HG03095 (cell line): ENCODE results near the gene ZFPM1.

Experiments
- ATAC-seq: cut with Tn5 transposase; IDR thresholded peaks from one replicate; pipeline ENCODE4 v1.9.1; 2021; ENCODE audit warnings: moderate library complexity; ENCODE audit not compliant: unreplicated experiment

Gene ZFPM1

DNA sequence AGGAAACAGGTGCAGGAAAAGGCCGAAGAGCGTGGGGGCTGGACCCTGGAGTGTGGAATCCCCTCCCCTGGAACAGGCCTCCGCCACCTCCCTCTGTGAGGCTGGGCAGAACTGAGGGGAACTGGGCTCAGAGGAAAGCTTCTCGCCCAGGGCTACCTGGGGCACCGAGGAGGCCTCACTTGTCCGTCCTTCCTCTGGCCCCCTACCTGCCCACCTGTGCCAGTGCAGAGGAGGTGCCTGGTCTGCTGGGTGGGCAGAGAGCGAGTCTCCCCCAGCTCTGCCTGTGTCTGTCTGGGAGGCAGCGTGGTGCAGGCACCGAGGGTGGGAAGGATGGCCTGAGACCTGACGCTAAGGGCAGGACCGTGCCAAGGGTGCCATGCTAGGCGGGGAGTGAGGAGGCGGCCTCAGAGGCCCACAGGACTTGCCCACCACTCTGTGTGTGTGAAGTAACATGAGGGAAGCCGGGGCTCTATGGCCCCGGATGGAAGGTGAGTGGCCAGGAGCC is 42.2 kb downstream of the ZFPM1 start:
- ATAC-seq, result no peak

DNA sequence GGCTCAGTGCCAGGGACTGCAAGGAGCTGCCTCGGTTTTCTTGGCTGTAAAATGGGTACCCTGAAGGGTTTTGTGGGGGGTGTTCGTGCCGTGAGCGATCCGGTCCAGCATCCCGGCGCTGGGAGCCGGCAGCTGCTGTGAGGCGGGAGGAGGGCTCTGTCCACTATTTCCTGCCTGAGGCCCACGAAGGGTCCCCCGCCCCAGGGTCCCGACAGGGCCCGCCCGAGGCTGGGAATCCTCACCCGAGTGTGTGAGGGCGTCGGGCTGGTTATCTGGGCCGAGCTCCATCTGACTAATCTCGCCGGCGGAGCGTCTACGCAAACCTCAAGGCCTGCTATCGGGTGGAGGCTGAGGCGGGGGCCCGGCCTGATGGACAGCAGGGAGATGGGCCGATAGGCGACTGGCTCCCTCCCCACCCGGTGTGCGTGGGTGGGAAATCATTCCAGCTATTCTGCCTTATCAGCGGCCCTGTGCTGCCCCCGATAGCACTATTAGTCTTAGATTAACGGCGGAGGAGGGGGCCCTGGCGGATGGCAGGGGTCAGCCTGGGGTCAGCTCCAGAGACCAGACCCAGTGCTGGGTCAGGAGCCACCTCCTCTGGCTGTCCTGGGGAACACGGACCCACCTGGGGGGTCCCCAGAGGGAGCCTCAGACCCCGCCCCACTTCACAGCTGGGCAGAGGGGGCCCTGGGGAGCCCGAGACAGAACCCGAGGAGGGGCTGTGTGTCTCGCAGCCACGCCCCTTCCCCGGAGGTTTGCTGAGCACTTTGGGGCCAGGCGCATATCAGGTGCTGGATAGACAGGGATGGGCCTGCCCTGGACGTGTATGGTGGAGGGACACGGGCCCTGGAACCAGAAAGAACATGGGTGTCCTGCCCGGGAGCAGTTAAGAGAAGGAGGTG is 44.7 kb downstream of the ZFPM1 start:
- no peak for ATAC-seq

DNA sequence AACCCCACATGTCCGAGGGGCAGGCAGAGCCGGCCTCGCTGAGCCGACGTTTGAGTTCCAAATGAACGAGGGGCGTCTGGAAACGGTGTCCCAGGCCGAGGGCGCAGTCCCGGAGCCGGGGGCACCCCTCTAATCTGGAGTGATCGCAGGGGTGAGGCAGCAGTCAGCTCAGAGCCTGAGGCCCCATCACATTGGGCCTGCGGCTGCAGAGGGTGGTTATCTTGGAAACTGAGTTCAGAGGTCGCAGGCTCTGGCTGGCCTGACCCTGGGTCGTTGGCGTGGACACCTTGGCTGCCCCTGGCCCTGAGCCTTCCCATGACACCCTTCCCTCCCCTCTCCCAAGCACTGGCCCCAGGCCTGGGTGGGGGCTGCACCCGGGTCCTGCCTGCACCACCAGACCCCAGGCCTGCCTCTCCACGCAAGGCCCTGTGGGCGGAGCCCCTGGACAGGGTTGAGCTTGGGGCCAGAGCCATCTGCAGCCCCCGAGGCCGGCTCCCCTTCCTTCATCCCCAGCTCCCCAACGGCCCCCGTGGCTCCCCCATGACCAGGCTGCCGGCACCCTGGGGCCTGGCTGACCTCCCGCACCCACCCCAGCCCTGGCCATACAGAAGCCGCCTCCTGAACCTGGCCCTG is 45.6 kb downstream of the ZFPM1 start:
- ATAC-seq, result no peak

DNA sequence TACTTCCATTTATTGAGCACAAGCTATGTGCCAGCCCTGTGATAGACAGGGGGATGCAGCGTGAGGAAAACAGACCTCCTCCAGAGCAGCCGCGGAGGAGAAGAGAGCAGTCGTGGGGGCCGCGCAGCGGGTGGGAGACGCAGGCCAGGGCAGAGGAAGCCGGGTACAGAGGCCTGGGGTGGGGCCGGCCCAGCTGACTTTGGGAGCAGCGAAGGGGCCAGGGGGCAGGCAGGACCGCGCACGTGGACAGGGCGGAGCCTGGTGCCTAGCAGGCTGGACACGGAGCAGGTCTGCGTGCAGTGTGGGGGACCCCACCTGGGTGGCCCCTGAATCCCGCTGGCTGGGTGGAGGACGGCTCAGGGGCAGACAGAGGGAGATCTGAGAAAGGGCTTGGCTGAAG is 46.2 kb downstream of the ZFPM1 start:
- no peak for ATAC-seq

DNA sequence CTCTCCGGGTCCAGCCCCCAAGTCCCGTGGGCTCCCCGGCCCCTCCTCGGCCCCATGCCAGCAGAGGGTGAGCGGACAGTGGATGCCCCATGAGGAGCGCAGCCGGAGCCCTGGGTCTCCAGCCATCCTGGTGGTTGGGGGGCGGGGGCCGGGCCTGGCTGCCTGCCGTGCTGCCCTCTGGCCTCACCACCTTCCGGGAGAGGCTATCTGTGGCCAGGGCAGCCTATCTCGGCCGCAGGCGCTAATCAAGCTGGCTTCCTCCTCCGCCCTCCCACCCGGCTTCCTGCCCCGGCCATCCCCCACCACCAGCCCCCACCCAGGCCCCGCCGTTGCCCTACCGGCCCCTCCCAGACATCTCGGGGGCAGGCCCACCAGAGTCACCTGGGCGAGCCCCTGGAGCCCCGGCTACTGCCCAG is 46.8 kb downstream of the ZFPM1 start:
- ATAC-seq, result no peak

DNA sequence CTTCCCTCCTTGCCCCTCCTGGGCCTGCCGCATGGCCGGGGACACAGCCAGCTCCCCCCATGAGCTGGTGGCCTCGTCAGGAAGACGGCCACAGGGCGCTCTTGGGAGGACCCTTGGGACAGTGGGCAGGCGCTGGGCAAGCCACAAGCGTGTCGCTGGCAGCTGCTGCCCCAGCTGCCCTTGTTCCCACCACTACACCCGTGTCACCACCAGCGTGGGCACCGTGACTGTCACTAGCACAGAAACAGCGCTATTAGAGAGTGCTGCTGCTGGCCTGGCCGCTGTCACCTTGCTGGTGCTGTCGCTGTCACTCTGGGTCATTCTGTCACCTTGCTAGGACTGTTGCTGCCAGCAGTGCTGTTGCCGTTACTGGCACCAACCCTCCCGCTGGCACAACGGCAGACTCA is 47.2 kb downstream of the ZFPM1 start:
- ATAC-seq, result no peak

DNA sequence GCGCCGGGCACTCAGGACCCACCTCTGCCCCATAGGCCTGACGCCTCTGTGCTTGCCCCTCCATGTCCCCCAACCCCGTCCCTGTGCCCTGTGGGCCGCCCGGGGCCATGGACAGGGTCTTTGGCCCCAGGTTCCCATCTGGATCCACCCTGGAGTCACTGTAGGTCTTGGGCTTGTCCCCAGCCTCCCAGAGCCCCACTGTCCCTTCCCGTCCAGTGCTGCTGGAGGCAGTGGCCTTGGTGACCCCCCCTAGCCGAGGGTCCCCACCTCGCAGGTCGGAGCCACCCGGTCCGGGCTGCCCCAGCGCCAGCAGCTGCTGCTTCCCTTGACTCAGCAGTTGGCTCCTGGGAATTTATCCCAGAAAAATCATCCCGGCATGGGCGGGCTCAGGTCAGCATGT is 49.3 kb downstream of the ZFPM1 start:
- no peak for ATAC-seq

DNA sequence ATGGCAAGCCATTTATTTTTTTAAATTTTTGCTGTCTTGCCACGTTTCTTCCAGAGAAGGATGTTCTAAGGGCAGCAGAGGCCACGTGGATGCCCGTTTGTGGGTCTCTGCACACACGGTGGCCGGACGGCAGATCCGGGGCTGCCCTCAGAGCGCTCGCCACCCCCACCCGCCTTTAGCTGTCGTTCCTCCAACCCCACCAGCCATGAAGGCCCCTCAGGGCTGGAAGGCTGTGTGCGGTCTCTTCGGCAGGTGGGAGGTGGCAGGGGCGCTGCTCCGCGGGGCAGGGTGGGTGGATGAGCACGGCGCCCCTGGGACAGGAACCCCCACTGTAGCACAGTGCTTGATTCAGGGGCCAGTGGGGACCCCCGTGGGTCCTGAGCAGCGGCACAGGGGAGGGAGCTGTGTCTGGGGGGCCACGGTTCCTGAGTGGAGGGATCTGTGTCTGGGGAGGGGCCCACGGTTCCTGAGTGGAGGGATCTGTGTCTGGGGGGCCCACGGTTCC is 49.7 kb downstream of the ZFPM1 start:
- no peak for ATAC-seq

DNA sequence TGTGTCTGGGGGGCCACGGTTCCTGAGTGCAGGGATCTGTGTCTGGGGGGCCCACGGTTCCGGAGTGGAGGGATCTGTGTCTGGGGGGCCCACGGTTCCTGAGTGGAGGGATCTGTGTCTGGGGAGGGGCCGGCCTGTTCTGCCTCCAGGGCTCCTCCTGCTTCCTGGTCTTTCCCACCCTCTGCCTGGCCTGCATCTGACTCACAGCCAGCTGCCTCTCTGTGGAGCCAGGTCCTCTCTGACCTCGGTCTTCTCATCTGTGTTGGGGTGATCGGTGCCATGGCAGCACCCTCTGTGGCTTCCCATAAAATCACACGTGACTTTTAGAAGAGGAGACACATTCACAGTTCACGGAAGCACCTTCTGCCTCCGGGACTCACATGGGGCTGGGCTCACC is 50.3 kb downstream of the ZFPM1 start:
- no peak for ATAC-seq

DNA sequence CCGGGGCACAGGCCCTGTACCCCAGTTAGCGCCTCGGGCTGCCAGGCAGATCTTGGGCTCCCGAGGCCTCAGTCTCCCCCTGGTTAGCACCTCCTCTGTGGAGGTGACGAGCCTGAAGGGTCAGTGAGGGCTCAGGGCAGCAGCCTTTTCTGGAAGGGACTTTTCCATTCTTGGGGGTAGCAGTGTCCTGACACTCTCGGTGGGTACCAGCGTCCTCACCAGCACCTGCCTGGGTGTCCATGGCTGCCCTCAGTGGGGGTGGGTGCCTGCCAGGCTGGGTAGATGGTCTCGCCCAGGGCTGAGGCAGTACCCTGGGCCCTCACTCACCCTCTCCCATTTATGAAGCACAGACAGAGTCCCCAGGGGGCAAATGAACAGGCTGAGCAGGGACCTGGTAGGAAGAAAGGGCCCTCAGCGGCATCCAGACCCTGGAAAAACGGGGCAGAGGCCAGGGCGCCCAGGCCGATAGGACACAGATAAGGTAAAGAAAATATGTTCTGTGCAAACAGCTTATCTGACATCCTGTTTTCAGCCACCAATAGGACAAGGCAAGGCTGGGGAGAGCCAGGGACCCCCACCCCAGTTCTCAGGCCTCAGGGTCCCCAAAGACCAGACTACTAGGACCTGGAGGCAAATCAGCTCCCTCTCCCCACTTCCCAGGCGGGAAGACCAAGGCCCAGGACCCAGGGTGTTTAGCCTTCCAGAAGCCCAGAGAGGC is 50.9 kb downstream of the ZFPM1 start:
- no peak for ATAC-seq

DNA sequence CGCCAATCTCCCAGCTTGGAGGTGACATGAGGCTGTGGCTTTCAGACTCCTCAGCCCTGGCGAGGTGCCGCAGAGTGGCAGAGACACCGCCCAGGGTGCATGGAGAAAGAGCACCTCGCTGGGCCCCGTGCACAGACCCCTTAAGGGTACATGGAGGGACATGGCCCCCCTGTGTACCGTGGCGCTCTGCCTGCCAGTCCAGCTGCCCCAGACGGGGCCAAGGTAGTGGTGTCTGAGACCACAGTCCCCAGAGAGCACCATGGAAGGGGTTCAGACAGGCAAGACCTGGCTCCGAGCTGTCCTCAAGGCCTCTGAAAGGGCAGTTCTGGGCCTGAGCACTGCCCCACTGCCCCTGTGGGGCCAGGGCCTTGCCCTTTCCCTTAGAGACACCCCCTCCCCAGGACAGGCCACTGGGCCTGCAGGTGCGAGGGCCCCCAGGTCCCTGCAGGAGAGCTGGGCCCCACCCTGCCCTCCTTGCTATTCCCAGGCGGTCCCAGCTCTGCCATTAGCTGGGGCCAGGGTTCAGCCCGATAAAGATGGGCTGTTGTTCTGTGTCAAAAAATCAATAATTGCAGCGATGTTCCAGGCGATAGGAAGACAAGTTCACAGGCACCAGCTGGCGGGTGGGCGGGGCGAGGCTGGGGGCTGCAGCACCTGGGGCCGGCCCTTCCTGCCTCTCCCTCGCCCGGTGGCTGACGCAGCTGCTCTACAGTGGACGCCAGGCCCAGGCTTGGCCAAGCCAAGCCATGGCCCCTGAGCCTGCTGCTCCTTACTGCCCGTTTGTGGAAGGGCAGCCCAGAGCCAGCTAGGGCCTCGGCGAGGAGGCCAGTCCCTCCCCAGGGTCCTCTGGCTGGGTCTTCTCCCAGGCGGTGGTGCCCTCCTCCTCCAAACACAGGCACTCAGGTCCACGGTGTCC is 51.7 kb downstream of the ZFPM1 start:
- ATAC-seq, result no peak

DNA sequence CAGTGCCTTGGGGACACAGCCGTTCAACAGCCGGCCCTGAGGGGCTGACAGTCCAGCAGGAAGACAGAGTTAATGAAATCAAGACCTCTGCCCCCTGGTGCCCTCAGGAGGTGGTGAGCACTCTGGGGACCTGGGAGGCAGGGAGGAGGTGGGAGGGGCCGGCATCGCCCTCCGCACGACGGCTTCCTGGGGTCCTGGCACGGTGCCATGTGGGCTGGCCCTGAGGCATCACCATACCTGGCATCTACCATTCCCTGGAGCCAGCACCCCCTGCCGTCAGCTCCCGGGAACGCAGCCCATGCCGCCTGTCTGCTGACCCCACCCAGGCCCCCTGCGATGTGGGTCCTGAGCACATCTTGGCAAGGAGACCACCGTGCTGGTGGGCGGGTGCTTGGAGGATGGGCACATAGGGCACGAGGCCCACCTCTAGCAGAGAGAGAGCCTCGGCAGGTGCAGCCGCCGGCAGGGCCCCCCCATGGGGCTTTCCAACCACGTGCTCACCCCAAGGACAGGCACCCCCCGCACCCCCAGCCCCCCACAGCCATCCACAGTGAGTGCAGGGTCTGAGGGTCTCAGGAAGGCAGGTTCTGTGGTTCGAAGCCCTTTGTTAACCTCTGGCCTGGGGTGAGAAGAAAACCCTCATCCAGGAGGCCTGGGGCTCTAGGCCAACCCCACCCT is 52.5 kb downstream of the ZFPM1 start:
- no peak for ATAC-seq

DNA sequence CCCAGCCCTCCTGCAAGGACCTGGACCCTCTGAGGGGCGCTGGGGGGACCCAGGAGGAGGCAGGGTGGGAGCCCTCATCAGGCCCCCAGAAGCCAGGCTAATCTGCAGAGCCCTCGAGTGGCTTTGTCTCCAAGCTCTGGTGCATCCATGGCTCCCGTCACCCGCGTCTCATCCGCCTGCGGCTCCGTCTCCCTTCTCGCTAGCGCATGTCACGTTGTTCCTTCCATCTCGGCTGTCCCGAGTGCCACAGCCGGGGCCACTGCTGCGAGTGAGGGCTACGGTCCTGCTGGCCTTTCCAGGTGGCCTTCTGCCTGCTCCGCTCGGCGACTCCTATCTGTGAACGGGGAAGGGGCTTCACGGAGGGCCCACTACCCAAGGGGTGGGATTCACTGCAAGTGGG is 53.6 kb downstream of the ZFPM1 start:
- no peak for ATAC-seq

DNA sequence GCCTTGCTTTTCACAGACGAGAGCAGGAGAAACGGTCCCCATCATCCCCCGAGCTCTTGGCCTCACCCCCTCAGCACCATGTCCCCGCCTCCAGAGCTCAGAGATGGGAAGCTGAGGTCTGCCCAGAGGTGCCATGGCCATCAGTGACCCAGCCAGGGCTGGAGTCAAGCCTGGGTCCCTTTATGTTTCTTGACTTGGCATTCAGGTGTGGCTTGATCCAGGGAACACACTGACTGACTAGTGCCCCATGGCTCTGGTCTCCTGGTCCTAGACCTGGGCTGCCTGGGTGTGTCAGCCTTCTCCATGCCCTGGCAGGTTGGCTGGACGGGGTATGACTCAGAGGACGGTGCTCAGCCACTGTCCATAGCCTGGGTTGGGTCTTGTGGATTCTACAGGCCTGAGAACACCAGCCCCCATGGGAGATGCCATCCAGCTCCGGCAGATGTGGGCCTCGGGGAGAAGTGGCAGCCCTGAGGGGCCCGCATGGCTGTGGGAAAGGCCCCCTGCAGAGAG is 54.2 kb downstream of the ZFPM1 start:
- no peak for ATAC-seq

DNA sequence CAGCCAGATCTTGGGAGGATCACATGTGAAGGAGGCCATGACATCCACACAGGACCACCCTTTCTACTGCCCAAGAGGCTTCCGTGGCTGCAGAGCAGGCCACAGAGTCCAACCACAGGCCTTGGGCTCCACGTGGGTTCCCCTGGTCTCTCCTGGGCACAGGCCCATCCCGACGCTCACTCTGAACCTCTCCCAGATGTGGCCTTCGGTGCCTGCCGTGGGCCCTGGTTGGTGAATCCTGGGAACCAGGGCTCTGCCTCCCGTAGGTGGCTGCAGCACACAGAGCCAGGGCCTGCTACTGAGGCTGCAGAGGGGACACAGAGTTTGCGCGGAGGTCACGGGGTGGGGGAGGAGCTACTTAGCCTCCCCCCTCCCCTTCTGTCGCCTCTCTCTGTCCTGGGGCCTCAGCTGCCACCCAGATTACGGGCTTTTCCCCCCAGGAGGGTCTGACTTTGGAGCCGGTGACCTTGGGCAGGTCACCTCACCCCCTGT is 55.3 kb downstream of the ZFPM1 start:
- no peak for ATAC-seq

DNA sequence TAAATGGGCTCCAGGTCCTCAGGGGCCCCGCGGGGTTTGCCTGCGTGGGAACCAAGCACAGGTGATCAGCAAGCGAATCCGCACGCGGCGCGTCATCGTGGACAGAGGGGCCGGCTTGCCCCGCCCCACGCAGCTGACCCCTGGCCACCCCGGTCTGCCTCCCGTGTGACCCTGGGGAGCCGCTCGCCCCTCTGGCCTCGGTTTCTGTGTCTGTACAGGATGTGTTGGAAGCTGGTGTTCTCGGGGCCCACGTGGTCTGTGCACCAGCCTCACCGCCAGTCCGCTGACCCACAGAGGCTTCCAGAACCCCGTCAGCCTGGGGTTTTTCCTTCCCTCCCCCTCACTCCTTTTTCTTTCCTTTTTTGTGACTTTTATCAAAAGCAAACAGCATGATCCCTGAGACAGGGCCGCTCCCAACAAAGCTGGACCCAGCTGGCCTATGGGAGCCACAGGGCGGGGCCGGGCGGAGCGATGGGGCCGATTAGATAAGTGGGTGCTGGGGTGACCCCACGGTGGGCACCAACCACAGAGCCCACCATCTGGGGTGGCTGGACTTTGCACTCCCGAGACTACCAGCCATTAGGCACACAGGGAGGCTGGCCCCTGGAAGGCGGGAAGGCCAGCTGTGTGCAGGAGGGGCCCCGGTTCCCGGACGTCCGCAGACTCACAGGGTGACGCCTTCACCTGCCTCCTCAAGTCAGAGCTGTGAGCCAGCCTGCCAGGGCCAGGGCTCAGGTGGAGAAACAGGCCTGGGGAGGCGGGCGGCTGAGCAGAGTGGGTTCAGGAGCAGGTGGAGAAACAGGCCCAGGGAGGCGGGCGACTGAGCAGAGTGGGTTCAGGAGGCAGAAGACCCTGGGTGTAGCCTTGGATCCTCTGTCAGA is 56.0 kb downstream of the ZFPM1 start:
- no peak for ATAC-seq

DNA sequence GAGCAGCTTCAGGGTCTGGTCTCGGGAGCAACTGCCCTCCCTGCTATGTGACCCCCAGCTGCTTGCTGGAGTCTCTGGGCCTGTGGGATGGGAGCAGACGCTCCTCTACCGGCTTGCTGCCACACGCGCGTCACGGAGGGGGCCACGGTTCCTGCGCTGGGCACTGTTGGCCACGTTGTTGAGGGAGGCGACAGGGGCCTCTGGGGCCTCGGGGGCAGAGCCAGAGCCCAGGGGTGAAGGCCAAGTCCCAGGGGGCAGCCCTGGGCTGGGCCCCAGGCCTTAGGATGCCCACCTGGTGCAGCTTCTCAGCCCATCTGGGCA is 56.6 kb downstream of the ZFPM1 start:
- no peak for ATAC-seq

DNA sequence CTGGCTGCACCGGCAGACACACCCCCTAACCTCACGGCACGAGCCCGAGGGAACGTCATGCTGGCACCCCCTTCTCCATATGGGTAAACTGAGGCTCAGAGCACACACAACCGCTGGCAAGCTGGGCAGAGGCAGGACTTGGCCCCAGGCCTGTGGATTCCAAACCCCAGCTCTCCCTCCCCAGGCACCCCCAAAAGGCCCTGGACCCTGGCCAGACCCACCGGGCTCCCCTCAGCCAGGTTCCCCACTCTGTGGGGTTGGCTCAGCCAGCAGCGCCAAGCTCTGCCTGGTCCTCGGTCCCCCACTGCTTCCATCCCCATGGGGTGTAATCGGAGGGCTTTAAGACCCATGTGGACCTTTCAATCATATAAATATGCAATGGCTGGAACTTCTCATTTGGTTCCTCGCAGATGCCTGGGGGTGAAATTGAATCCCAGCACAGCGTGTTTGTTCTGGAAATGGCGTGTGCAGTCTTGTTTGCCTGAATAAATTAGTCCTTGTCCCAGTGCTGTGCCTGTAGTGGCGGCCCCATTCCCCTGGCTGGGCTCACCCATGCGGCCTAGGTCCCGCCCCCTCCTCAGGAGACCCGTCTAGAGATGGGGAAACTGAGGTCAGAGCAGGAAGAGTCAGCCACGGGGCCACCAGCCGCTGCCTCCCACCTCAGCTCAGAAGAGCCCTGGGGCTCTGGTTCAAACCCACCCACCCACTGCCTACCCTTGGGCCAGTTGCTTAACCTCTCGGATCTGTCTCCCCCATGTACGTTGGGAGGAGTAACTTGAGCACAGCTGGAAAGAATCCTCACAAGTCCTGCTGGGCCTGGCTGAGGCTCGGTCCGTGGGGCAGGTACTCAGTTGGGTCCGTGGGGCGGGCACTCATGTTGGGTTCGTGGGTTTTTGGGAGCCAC is 57.3 kb downstream of the ZFPM1 start:
- ATAC-seq, result no peak
